CD8-positive, alpha-beta memory T cell (primary cell): Measurements from ENCODE around the gene TPSB2. TPM values are rescaled to one million over a fixed set of nuclear protein-coding genes. Genes with fewer than 3 reads are reported as not detected.
"Not testable (repeated sequence)": the region's sequence is repeated elsewhere in the genome, so short reads cannot be mapped to it uniquely, and the experiment has no call there.

Experiments used
- CTCF ChIA-PET: fragments of 350-600 bp; sonication (Branson Sonifier 250); formaldehyde crosslinking; loops from one replicate; lab custom pipeline; 2021; ENCODE audit warnings: antibody characterized with exemption; lab: Charles Lee
- POLR2A ChIA-PET: fragments of 350-600 bp; sonication (Branson Sonifier 250); formaldehyde crosslinking; loops from one replicate; lab custom pipeline; 2021; ENCODE audit warnings: antibody characterized with exemption; lab: Charles Lee
- DNase-seq, 5 donors: peaks; one replicate each; pipeline versions ENCODE4 v3.0.0 to v3.0.0-alpha.2; 2020 to 2022; ENCODE audit warnings: mixed read lengths in 1 of 5
- H3K27ac ChIP-seq: one replicate; pipeline ENCODE4 v1.7.0; 2013; ENCODE audit warnings: low read depth, mild to moderate bottlenecking, low read length, moderate library complexity
- H3K27me3 ChIP-seq: 2 replicates; pipeline ENCODE4 v1.7.0; 2013; ENCODE audit warnings: low read length, mild to moderate bottlenecking; ENCODE audit not compliant: insufficient read depth, poor library complexity, severe bottlenecking
- H3K36me3 ChIP-seq: 2 replicates; pipeline ENCODE4 v1.7.0; 2013; ENCODE audit warnings: mild to moderate bottlenecking, low read length, moderate library complexity; ENCODE audit not compliant: insufficient read depth
- H3K4me1 ChIP-seq: 2 replicates; pipeline ENCODE4 v1.7.0; 2013; ENCODE audit warnings: mild to moderate bottlenecking, low read length, moderate library complexity; ENCODE audit not compliant: insufficient read depth
- H3K4me3 ChIP-seq: 2 replicates; pipeline ENCODE4 v1.7.0; 2013; ENCODE audit warnings: mild to moderate bottlenecking, low read length
- H3K9me3 ChIP-seq: 2 replicates; pipeline ENCODE4 v1.7.0; 2013; ENCODE audit warnings: mild to moderate bottlenecking, low read length
- H3K27ac Mint-ChIP-seq, 8 donors: one replicate each; pipeline ENCODE4 v1.8.0; 2020 to 2021; ENCODE audit warnings: mixed read lengths in 8 of 8, mild to moderate bottlenecking in 6 of 8, inconsistent platforms in 3 of 8, moderate library complexity in 3 of 8
- H3K27me3 Mint-ChIP-seq, 2 donors: one replicate each; pipeline ENCODE4 v1.8.0; 2020 to 2021; ENCODE audit warnings: mixed read lengths in 2 of 2, mild to moderate bottlenecking in 1 of 2, moderate library complexity in 1 of 2
- H3K36me3 Mint-ChIP-seq, 3 donors: one replicate each; pipeline ENCODE4 v1.8.0; 2020 to 2021; ENCODE audit warnings: mixed read lengths in 3 of 3, inconsistent platforms in 1 of 3, mild to moderate bottlenecking in 1 of 3
- H3K4me1 Mint-ChIP-seq, 3 donors: one replicate each; pipeline ENCODE4 v1.8.0; 2020 to 2021; ENCODE audit warnings: mixed read lengths in 3 of 3, inconsistent platforms in 1 of 3, mild to moderate bottlenecking in 1 of 3
- H3K4me3 Mint-ChIP-seq, 7 donors: one replicate each; pipeline ENCODE4 v1.8.0; 2020 to 2021; ENCODE audit warnings: mixed read lengths in 7 of 7, mild to moderate bottlenecking in 6 of 7, moderate library complexity in 4 of 7, inconsistent platforms in 2 of 7
- H3K9me3 Mint-ChIP-seq, 5 donors: one replicate each; pipeline ENCODE4 v1.8.0; 2020 to 2022; ENCODE audit warnings: mixed read lengths in 5 of 5, mild to moderate bottlenecking in 3 of 5, moderate library complexity in 2 of 5, inconsistent platforms in 1 of 5
- polyA plus RNA-seq: library from polyadenylated mRNA; unstranded; fragments of 300-500 nt; fragmentation: Illumina TruSeq; gene quantifications from one replicate; pipeline ENCODE4 v1.2.3, GENCODE V29; 2021
- total RNA-seq, 2 experiments: library from RNA; stranded (reverse); gene quantifications; one replicate each; pipeline ENCODE4 v1.2.3, GENCODE V29; 2021

TPSB2 gene
- total and polyA plus RNA-seq, 3 experiments from 2014 or later: not detected

DNA sequence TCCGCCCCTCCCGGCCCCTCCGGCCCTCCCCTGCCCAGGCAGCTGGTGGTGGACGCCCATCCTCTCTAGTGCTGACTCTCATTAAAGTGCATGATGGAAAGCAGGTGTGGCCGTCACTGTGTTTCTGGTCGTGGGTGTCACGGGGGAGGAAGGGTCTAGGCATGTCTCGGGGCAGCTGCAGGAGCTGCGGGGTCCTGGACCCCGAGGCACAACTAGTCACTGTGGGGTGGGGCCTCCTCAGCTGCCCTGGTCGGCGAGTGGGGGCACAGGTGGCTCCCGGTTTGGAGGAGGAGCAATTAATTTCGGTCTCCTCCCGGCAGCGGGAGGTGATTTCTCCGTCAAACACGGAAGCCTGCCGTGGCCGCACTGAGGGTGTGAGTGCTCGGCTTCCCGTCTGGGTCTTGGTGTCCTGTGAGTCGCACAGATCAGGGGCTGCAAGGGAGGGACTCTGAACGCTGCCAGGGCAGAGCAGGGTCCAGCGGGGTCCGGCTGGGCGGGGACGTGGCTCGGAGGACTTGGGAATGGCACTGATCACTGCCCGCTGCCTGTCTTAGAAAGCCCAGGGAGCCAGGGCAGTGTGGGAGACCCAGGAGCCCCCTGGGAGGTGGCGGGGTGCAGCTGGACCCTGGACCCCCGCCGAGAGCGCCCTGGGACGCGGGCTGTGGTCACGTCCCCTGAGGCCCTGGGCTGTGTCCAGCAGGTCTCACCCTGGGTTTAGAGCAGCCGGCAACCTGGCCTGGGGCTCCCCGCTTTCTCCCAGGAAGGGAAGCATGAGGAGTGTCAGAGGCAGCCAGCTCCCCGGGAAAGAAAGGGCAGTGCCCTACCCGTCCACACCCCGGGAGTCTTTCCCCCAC lies 29.1 kb upstream of the TPSB2 start:
- no peak for DNase-seq
- ChIA-PET POLR2A (no interaction called here), CTCF (no interaction called here)
- Histone ChIP-seq H3K27ac (no peak overlapping the region), H3K9me3 (no peaks in the 10 kb centered on the region), H3K4me3 (no peak overlapping the region), H3K4me1 (peaks cover 4% of the 10 kb centered on the region), H3K27me3 (peaks cover 12% of the 10 kb centered on the region), H3K36me3 (no peaks in the 10 kb centered on the region)
- peaks cover 2 to 6% (median 5%) of the 10 kb centered on the region in 3 donors for H3K4me1 Mint-ChIP-seq
- H3K9me3 Mint-ChIP-seq: no peaks in the 10 kb centered on the region
- H3K27ac Mint-ChIP-seq: no peak overlapping the region
- no peaks in the 10 kb centered on the region for H3K36me3 Mint-ChIP-seq
- H3K4me3 Mint-ChIP-seq: peak overlapping the region in 6 of 7 donors; percentile 4 to 74 (median 60)
- H3K27me3 Mint-ChIP-seq: peaks cover 17 to 26% of the 10 kb centered on the region in 2 donors

DNA sequence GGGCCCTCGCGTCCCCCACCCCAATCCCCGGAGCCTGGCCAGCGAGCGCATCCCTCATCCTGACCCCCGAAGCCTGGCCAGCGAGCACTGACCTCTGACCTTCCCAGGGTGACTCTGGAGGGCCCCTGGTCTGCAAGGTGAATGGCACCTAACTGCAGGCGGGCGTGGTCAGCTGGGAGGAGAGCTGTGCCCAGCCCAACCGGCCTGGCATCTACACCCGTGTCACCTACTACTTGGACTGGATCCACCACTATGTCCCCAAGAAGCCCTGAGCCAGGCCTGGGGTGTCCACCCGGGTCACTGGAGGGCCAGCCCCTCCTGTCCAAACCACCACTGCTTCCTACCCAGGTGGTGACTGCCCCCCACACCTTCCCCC lies 28.2 kb upstream of the TPSB2 start:
- H3K36me3 Mint-ChIP-seq: no peaks in the 10 kb centered on the region
- ChIA-PET POLR2A (no interaction called here), CTCF (no interaction called here)
- H3K36me3 ChIP-seq: no peaks in the 10 kb centered on the region
- H3K27ac ChIP-seq: no peak overlapping the region
- peaks cover 12% of the 10 kb centered on the region for H3K27me3 ChIP-seq
- DNase-seq: no peak
- H3K4me1 ChIP-seq: peaks cover 4% of the 10 kb centered on the region
- no peak overlapping the region for H3K4me3 Mint-ChIP-seq
- H3K27ac Mint-ChIP-seq: no peak overlapping the region
- no peaks in the 10 kb centered on the region for H3K9me3 Mint-ChIP-seq
- H3K9me3 ChIP-seq: no peaks in the 10 kb centered on the region
- H3K4me1 Mint-ChIP-seq: peaks cover 2 to 6% (median 5%) of the 10 kb centered on the region in 3 donors
- H3K4me3 ChIP-seq: no peak overlapping the region
- H3K27me3 Mint-ChIP-seq: peaks cover 17 to 26% of the 10 kb centered on the region in 2 donors

DNA sequence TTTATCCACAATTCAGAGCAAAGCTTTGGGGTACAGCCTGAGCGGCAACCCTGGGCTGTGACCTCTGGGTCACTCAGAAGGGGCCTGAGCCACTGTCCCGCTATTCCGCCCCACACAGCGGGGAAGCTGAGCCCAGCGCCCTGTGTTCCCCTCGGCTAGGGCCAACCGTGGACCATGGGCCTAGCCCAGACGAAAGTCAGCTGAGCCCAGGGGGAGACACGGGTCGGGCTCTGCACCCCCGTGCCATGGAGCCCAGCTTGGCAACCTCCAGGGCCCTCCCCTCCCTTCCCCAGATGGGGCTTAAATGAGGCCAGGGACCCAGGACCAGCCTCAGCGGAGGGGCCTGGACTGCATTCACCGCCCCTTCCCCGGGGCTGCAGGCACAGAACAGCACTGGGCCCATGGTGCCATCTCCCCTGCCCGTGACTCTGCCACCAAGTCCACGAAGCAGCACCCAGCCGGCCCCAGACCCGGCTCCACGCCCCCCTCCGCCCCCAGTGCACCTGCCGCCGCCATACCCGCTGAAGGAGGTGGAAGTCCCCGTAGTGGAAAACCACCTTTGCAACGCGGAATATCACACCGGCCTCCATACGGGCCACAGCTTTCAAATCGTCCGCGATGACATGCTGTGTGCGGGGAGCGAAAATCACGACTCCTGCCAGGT lies 27.7 kb upstream of the TPSB2 start:
- DNase-seq: no peak
- peaks cover 4% of the 10 kb centered on the region for H3K4me1 ChIP-seq
- no peak overlapping the region for H3K4me3 ChIP-seq
- peaks cover 12% of the 10 kb centered on the region for H3K27me3 ChIP-seq
- ChIA-PET POLR2A (no interaction called here), CTCF (no interaction called here)
- Mint-ChIP-seq H3K4me3 (no peak overlapping the region), H3K36me3 (no peaks in the 10 kb centered on the region), H3K27ac (no peak overlapping the region), H3K9me3 (no peaks in the 10 kb centered on the region), H3K27me3 (peaks cover 17 to 26% of the 10 kb centered on the region in 2 donors), H3K4me1 (peaks cover 2 to 6% (median 5%) of the 10 kb centered on the region in 3 donors)
- H3K27ac ChIP-seq: no peak overlapping the region
- H3K36me3 ChIP-seq: no peaks in the 10 kb centered on the region
- H3K9me3 ChIP-seq: no peaks in the 10 kb centered on the region

DNA sequence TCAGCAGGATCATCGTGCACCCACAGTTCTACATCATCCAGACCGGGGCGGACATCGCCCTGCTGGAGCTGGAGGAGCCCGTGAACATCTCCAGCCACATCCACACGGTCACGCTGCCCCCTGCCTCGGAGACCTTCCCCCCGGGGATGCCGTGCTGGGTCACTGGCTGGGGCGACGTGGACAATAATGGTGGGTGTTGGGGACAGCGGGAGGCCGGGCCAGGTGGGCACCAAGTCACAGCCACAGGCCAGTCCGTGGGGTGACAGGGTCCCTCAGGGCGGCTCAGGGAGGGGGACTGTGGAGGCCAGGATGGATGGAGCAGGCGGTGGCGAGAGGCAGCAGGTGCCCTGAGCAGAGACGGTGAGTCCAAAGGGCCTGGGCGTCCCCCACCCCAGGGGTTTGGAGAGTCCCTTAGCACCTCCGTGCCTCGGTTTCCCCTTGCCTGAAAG lies 26.9 kb upstream of the TPSB2 start:
- Mint-ChIP-seq H3K27ac (no peak overlapping the region), H3K36me3 (no peaks in the 10 kb centered on the region), H3K4me3 (no peak overlapping the region), H3K27me3 (peaks cover 14 to 20% of the 10 kb centered on the region in 2 donors), H3K4me1 (peaks cover 2 to 6% (median 5%) of the 10 kb centered on the region in 3 donors), H3K9me3 (no peaks in the 10 kb centered on the region)
- no peaks in the 10 kb centered on the region for H3K36me3 ChIP-seq
- DNase-seq: no peak
- peaks cover 12% of the 10 kb centered on the region for H3K27me3 ChIP-seq
- CTCF ChIA-PET: no interaction called here
- H3K9me3 ChIP-seq: no peaks in the 10 kb centered on the region
- POLR2A ChIA-PET: no interaction called here
- H3K27ac ChIP-seq: no peak overlapping the region
- H3K4me3 ChIP-seq: no peak overlapping the region
- peaks cover 4% of the 10 kb centered on the region for H3K4me1 ChIP-seq

DNA sequence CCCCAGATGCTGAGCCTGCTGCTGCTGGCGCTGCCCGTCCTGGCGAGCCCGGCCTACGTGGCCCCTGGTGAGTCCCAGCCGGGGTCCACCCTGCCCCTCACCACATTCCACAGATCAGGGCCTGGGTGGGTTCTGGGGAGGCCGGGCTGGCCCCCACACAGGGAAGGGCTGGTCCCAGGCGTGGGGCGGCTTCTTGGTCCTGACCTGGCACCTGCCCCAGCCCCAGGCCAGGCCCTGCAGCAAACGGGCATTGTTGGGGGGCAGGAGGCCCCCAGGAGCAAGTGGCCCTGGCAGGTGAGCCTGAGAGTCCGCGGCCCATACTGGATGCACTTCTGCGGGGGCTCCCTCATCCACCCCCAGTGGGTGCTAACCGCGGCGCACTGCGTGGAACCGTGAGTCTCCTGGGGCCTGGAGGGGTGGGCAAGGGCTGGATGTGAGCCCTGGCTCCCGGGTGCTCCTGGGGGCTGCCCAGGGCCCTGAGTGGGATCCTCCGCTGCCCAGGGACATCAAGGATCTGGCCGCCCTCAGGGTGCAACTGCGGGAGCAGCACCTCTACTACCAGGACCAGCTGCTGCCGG lies 26.4 kb upstream of the TPSB2 start:
- CTCF ChIA-PET, H3K36me3 ChIP-seq, H3K27ac Mint-ChIP-seq, H3K4me3 Mint-ChIP-seq, H3K4me1 ChIP-seq, H3K4me3 ChIP-seq, H3K4me1 Mint-ChIP-seq, H3K27ac ChIP-seq, POLR2A ChIA-PET, DNase-seq, H3K9me3 Mint-ChIP-seq, H3K9me3 ChIP-seq, H3K36me3 Mint-ChIP-seq: not testable (repeated sequence)
- peaks cover 12% of the 10 kb centered on the region for H3K27me3 ChIP-seq
- H3K27me3 Mint-ChIP-seq: peaks cover 11 to 19% of the 10 kb centered on the region in 2 donors

DNA sequence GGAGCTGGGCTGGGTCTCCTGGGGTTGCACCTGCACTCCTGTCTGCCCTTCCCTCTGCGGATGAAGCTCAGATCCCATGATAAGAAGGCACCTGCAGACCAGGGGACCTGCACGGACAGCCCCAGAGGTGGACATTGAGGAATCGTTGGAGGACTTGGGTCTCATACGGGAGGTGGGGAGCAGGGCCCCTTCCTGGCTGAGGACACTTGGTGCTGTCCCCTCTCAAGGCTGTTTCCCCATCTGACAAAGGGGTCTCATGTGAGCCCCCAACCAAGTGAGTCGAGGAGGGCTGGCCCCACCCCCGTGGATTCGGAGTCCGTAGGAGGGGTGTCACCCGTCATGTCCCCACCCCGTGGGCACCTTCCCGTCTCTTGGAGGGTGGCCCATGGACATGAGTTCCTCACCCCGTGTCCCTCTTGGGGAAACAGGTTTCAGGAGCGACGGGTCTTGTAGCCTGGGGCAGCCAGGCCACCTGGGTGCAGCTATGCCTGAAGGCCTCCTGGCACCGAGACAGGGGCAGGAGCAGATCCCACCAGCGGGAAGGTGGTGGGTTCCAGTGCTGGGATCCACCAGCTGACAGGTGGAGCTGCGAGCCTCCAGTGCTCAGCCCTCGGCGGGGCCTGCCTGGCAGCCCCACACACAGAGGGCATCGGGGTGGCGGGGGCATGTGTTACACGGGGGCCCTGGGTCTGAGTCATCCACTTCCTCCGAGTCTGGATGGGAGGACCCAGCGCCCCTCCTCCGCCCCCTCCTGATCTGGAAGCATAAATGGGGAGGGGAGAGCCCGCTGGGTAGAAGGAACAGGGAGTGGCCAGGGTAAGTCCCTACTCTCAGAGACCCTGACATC lies 25.5 kb upstream of the TPSB2 start, which contains the start of gene TPSD1:
Gene TPSD1, plus strand, starts transcription at position 794 of the 847 bp plus-strand sequence. CDS start 212 bp downstream, outside the sequence.
- H3K4me3 ChIP-seq, DNase-seq, CTCF ChIA-PET, H3K4me1 ChIP-seq, POLR2A ChIA-PET, H3K9me3 ChIP-seq, H3K9me3 Mint-ChIP-seq, H3K4me1 Mint-ChIP-seq, H3K4me3 Mint-ChIP-seq, H3K36me3 ChIP-seq, H3K27ac ChIP-seq, H3K27ac Mint-ChIP-seq, H3K36me3 Mint-ChIP-seq: not testable (repeated sequence)
- peaks cover 12% of the 10 kb centered on the region for H3K27me3 ChIP-seq
- peaks cover 7 to 15% of the 10 kb centered on the region in 2 donors for H3K27me3 Mint-ChIP-seq

DNA sequence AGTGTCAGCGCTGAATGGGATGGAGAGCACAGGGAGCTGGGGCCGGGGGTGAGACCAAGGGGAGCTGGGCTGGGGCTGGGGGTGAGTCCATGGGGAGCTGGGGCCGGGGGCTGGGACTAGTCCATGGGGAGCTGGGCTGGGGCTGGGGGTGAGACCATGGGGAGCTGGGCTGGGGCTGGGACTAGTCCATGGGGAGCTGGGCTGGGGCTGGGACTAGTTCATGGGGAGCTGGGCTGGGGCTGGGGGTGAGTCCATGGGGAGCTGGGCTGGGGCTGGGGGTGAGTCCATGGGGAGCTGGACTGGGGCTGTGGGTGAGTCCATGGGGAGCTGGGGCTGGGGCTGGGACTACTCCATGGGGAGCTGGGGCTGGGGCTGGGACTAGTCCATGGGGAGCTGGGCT lies 24.8 kb upstream of the TPSB2 start:
- H3K4me1 ChIP-seq, H3K27ac Mint-ChIP-seq, H3K9me3 ChIP-seq, H3K4me1 Mint-ChIP-seq, CTCF ChIA-PET, H3K9me3 Mint-ChIP-seq, H3K36me3 Mint-ChIP-seq, H3K4me3 Mint-ChIP-seq, H3K36me3 ChIP-seq, POLR2A ChIA-PET, H3K4me3 ChIP-seq, H3K27ac ChIP-seq, H3K27me3 ChIP-seq, DNase-seq: not testable (repeated sequence)
- H3K27me3 Mint-ChIP-seq: peaks cover 4 to 13% of the 10 kb centered on the region in 2 donors
